ENCODE results near the gene SSBP4. TPM values are rescaled to one million over a fixed set of nuclear protein-coding genes. Genes with fewer than 3 reads are reported as not detected.

Gene SSBP4
- total and polyA plus RNA-seq, 2 donors (not counting 1 experiment from before 2014, with no cell fraction given): 37.0 to 64.2 TPM

DNA sequence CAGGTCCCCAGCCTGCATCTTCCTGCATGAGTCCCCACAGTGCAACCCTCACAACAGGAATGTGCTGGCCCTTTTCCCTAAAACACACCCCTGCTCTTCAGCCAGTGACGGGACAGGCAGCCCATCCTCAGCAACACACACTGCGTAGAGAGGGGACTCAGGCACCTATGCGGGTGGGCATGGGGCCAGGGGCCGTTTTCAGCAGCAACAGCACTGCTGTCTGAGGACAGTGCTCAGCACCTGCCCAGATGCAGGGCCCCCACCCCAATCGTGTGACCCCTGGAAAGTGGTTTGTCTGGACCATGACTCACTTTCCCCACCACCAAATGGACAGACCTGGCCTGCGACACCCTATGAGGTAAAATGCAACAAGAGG is 46.8 kb downstream of the SSBP4 start:
- Mint-ChIP-seq H3K27me3 (no peaks in the 10 kb centered on the region), H3K9me3 (ENCODE audit: insufficient read depth) (no peaks in the 10 kb centered on the region), H3K4me3 (no peak overlapping the region), H3K27ac (no peak overlapping the region), H3K4me1 (peaks cover 7% of the 10 kb centered on the region)
- H3K9me3 ChIP-seq (ENCODE audit: control extremely low read depth in 1 of 3, control insufficient read depth in 2 of 3, insufficient read depth in 1 of 3, low read length in 2 of 3): no peaks in the 10 kb centered on the region
- ChIA-PET POLR2A (no interaction called here), CTCF (interaction anchor here (9.0 kb wide), 1 partner anchor 15 kb away, joined by 85 read pairs; no protein-coding TSS in a partner anchor)
- H3K4me3 ChIP-seq (ENCODE audit: control extremely low read depth in 1 of 5, extremely low read depth in 1 of 5, insufficient read depth in 1 of 5, low read depth in 2 of 5, low read length in 4 of 5): no peak overlapping the region
- H3K79me2 ChIP-seq (ENCODE audit: control insufficient read depth, insufficient read depth, low read length): peaks cover 43% of the 10 kb centered on the region
- H3K4me2 ChIP-seq (replicated peaks; ENCODE audit: low read depth, low read length, poor library complexity, severe bottlenecking): no peak overlapping the region
- WGBS (ENCODE audit: insufficient coverage): 98% methylated on average over 6 of the region's 6 CpGs
- DNase-seq: no peak
- H3K4me1 ChIP-seq (ENCODE audit: control insufficient read depth in 2 of 2, insufficient read depth in 2 of 2, low read length in 2 of 2): no peaks in the 10 kb centered on the region
- TF ChIP-seq EZH2 (IDR thresholded peaks at IDR 0.05; ENCODE audit: borderline replicate concordance, insufficient read depth, low read depth, low read length, poor library complexity, severe bottlenecking): no peak
- TF ChIP-seq CTCF (IDR thresholded peaks at IDR 0.05): no peak
- H2AFZ ChIP-seq (ENCODE audit: insufficient read depth, low read depth, low read length, poor library complexity, severe bottlenecking): no peak overlapping the region
- ATAC-seq (ENCODE audit: low read depth): no peak
- H3K27me3 ChIP-seq (replicated peaks in 1 of 4; ENCODE audit: control extremely low read depth in 1 of 4, control insufficient read depth in 3 of 4, insufficient read depth in 4 of 4, low read length in 3 of 4): no peaks in the 10 kb centered on the region
- intact Hi-C loops (cut with micrococcal nuclease): no loop called here
- H3K27ac ChIP-seq (ENCODE audit: low read length in 2 of 2): no peak overlapping the region
- H3K9ac ChIP-seq (ENCODE audit: low read length): no peak overlapping the region
- H4K20me1 ChIP-seq (ENCODE audit: control insufficient read depth, insufficient read depth, low read length, poor library complexity, severe bottlenecking): peaks cover 77% of the 10 kb centered on the region
- peaks cover 0 to 42% of the 10 kb centered on the region in 2 experiments for H3K36me3 ChIP-seq (replicated peaks in 1 of 2; ENCODE audit: control extremely low read depth in 1 of 2, control insufficient read depth in 1 of 2, extremely low read depth in 1 of 2, insufficient read depth in 2 of 2, low read length in 1 of 2)

DNA sequence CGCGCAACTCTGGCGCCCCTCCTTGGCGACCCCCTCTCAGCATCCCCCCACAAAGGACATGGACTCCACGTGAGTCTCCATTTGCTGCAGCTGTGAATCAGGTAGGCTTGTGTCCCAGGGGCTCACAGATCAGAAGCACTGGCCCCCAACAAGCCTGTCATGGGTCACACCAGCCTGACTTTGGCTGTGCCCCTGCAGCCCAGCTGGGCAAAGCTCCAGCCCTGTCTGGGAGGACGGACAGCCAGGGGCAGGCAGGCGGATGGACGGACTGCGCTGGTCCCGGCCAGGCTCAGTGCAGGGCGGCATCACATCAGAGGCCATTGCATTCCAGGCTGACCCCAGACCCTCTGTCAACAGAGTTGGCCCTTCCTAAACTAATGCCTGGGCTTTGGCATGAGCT is 47.2 kb downstream of the SSBP4 start:
- DNase-seq: no peak
- no peak overlapping the region for H2AFZ ChIP-seq (ENCODE audit: insufficient read depth, low read depth, low read length, poor library complexity, severe bottlenecking)
- peaks cover 78% of the 10 kb centered on the region for H4K20me1 ChIP-seq (ENCODE audit: control insufficient read depth, insufficient read depth, low read length, poor library complexity, severe bottlenecking)
- no peak overlapping the region for H3K4me3 ChIP-seq (ENCODE audit: control extremely low read depth in 1 of 5, extremely low read depth in 1 of 5, insufficient read depth in 1 of 5, low read depth in 2 of 5, low read length in 4 of 5)
- no peaks in the 10 kb centered on the region for H3K9me3 Mint-ChIP-seq (ENCODE audit: insufficient read depth)
- H3K79me2 ChIP-seq (ENCODE audit: control insufficient read depth, insufficient read depth, low read length): peaks cover 43% of the 10 kb centered on the region
- TF ChIP-seq CTCF (IDR thresholded peaks at IDR 0.05) (no peak), EZH2 (IDR thresholded peaks at IDR 0.05; ENCODE audit: borderline replicate concordance, insufficient read depth, low read depth, low read length, poor library complexity, severe bottlenecking) (no peak)
- ChIA-PET POLR2A (no interaction called here), CTCF (interaction anchor here (9.0 kb wide), 1 partner anchor 16 kb away, joined by 85 read pairs; no protein-coding TSS in a partner anchor)
- no peaks in the 10 kb centered on the region for H3K27me3 Mint-ChIP-seq
- H3K4me1 Mint-ChIP-seq: peaks cover 7% of the 10 kb centered on the region
- no peak overlapping the region for H3K4me3 Mint-ChIP-seq
- WGBS (ENCODE audit: insufficient coverage): 96% methylated on average over 11 of the region's 11 CpGs
- no peaks in the 10 kb centered on the region for H3K27me3 ChIP-seq (replicated peaks in 1 of 4; ENCODE audit: control extremely low read depth in 1 of 4, control insufficient read depth in 3 of 4, insufficient read depth in 4 of 4, low read length in 3 of 4)
- no peaks in the 10 kb centered on the region for H3K4me1 ChIP-seq (ENCODE audit: control insufficient read depth in 2 of 2, insufficient read depth in 2 of 2, low read length in 2 of 2)
- H3K27ac Mint-ChIP-seq: no peak overlapping the region
- peaks cover 0 to 38% of the 10 kb centered on the region in 2 experiments for H3K36me3 ChIP-seq (replicated peaks in 1 of 2; ENCODE audit: control extremely low read depth in 1 of 2, control insufficient read depth in 1 of 2, extremely low read depth in 1 of 2, insufficient read depth in 2 of 2, low read length in 1 of 2)
- no peak for ATAC-seq (ENCODE audit: low read depth)
- no peak overlapping the region for H3K4me2 ChIP-seq (replicated peaks; ENCODE audit: low read depth, low read length, poor library complexity, severe bottlenecking)
- no peak overlapping the region for H3K27ac ChIP-seq (ENCODE audit: low read length in 2 of 2)
- intact Hi-C loops (cut with micrococcal nuclease): no loop called here
- H3K9ac ChIP-seq (ENCODE audit: low read length): no peak overlapping the region
- no peaks in the 10 kb centered on the region for H3K9me3 ChIP-seq (ENCODE audit: control extremely low read depth in 1 of 3, control insufficient read depth in 2 of 3, insufficient read depth in 1 of 3, low read length in 2 of 3)
